Measurements from ENCODE around the gene MTHFD1L. TPM values are rescaled to one million over a fixed set of nuclear protein-coding genes. Genes with fewer than 3 reads are reported as not detected.

Gene MTHFD1L
- total and polyA plus RNA-seq, 9 of the 15 experiments (the other 6 are each of a cell fraction or from before 2014, with no cell fraction given): 20.9 to 128 (median 61.0) TPM

DNA sequence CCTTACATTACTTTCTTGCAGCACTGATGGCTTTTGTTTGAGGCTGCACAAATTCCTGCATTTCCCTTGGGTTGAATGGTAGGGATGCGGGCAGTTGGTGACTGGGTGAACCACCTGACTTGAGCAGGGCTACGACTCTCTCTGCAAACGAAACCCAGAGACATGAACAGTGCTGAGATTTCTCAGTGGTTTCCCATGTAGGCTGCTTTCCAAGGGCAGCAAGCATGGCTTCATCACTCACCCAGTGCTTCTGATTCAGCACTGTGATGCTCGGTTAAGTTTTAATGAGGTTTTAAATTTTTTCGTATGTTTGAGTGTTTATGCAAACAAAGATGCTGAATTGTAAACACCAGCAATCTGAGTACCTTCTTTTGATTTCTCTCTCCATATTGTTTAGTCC lies 127.2 kb downstream of the MTHFD1L start:
- no peak overlapping the region for H3K4me2 ChIP-seq (ENCODE audit: insufficient read depth, low read length)
- no peaks in the 10 kb centered on the region for H3K27me3 ChIP-seq (ENCODE audit: control insufficient read depth in 2 of 2, insufficient read depth in 2 of 2, low read length in 2 of 2)
- H3K4me3 ChIP-seq: no peak overlapping the region
- no peak overlapping the region for H2AFZ ChIP-seq (ENCODE audit: low read depth, low read length)
- no peak overlapping the region for H3K9ac ChIP-seq (ENCODE audit: insufficient read depth in 1 of 2, low read depth in 2 of 2, low read length in 2 of 2)
- H3K4me1 ChIP-seq (replicated peaks in 1 of 2; ENCODE audit: control insufficient read depth in 2 of 2, insufficient read depth in 2 of 2, low read length in 2 of 2): no peaks in the 10 kb centered on the region
- ChIA-PET CTCF (ENCODE audit: low intra/inter-chr PET ratio) (no interaction called here), POLR2A (interaction anchor here (0.6 kb wide), 1 partner anchor 310 kb away, joined by 3 read pairs; no protein-coding TSS in a partner anchor)
- WGBS (ENCODE audit: insufficient coverage, low coverage, missing lambda C conversion rate): 85% methylated on average over 5 of the region's 5 CpGs
- ATAC-seq (no peak), DNase-seq (ENCODE audit: extremely low read depth in 1 of 4, low spot score in 3 of 4) (no peak), FAIRE-seq (no peak)
- in situ Hi-C loops (cut with MboI) (no loop called here), intact Hi-C loops (cut with micrococcal nuclease) (no loop called here)
- no peak for TF ChIP-seq ZNF668 (CRISPR knock-in tag; IDR thresholded peaks at IDR 0.05)
- no peak for TF ChIP-seq ZSCAN29 (IDR thresholded peaks at IDR 0.05)
- TF ChIP-seq, protein P1, sequence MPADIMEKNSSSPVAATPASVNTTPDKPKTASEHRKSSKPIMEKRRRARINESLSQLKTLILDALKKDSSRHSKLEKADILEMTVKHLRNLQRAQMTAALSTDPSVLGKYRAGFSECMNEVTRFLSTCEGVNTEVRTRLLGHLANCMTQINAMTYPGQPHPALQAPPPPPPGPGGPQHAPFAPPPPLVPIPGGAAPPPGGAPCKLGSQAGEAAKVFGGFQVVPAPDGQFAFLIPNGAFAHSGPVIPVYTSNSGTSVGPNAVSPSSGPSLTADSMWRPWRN (IDR thresholded peaks at IDR 0.05; ENCODE audit: low read depth): no peak
- no peak for TF ChIP-seq CREBBP (IDR thresholded peaks at IDR 0.05; ENCODE audit: low read depth, low read length)
- TF ChIP-seq, protein P2, sequence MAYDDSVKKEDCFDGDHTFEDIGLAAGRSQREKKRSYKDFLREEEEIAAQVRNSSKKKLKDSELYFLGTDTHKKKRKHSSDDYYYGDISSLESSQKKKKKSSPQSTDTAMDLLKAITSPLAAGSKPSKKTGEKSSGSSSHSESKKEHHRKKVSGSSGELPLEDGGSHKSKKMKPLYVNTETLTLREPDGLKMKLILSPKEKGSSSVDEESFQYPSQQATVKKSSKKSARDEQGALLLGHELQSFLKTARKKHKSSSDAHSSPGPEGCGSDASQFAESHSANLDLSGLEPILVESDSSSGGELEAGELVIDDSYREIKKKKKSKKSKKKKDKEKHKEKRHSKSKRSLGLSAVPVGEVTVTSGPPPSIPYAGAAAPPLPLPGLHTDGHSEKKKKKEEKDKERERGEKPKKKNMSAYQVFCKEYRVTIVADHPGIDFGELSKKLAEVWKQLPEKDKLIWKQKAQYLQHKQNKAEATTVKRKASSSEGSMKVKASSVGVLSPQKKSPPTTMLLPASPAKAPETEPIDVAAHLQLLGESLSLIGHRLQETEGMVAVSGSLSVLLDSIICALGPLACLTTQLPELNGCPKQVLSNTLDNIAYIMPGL (CRISPR knock-in tag; IDR thresholded peaks at IDR 0.05): no peak
- H3K36me3 ChIP-seq (ENCODE audit: control insufficient read depth, insufficient read depth, low read length): peaks cover 20% of the 10 kb centered on the region; the same call in 2 of the 3 replicates
- no peaks in the 10 kb centered on the region for H4K20me1 ChIP-seq (replicated peaks; ENCODE audit: control insufficient read depth, insufficient read depth, low read length)
- H3K79me2 ChIP-seq (ENCODE audit: control insufficient read depth, insufficient read depth, low read length): no peaks in the 10 kb centered on the region
- no peak overlapping the region for H3K27ac ChIP-seq (ENCODE audit: extremely low read depth, low read depth, low read length)
- no peaks in the 10 kb centered on the region for H3K9me3 ChIP-seq (replicated peaks; ENCODE audit: control insufficient read depth, insufficient read depth, low read depth, low read length)
- H3K9me1 ChIP-seq (ENCODE audit: control insufficient read depth, insufficient read depth, low read length): no peaks in the 10 kb centered on the region
- no TSS peak for BruUV-seq (replicated peaks)

Measured in K562 (cell line).